GM10248 (cell line): Measurements from ENCODE around the gene CAPZB.

ENCODE experiments used
- CTCF ChIA-PET: fragments of 300-600 bp; sonication (Branson Sonifier 250); formaldehyde crosslinking; extraction: SDS; loops from one replicate; lab custom pipeline; 2021; ENCODE audit warnings: antibody characterized with exemption; lab: Yijun Ruan, JAX
- POLR2A ChIA-PET: fragments of 350-650 bp; sonication (Branson Sonifier 250); formaldehyde crosslinking; extraction: SDS; loops from one replicate; lab custom pipeline; 2020; ENCODE audit warnings: antibody characterized with exemption; lab: Yijun Ruan, JAX
- DNase-seq: peaks from one replicate; pipeline ENCODE4 v3.0.0; 2012; ENCODE audit errors: extremely low spot score
- TF ChIP-seq, protein P1 (sequence below): IDR thresholded peaks from 2 replicates; pipeline ENCODE4 v1.5.1; 2012; ENCODE audit warnings: mild to moderate bottlenecking, low read depth; ENCODE audit errors: extremely low read depth, missing control alignments, control extremely low read depth

Gene CAPZB

DNA sequence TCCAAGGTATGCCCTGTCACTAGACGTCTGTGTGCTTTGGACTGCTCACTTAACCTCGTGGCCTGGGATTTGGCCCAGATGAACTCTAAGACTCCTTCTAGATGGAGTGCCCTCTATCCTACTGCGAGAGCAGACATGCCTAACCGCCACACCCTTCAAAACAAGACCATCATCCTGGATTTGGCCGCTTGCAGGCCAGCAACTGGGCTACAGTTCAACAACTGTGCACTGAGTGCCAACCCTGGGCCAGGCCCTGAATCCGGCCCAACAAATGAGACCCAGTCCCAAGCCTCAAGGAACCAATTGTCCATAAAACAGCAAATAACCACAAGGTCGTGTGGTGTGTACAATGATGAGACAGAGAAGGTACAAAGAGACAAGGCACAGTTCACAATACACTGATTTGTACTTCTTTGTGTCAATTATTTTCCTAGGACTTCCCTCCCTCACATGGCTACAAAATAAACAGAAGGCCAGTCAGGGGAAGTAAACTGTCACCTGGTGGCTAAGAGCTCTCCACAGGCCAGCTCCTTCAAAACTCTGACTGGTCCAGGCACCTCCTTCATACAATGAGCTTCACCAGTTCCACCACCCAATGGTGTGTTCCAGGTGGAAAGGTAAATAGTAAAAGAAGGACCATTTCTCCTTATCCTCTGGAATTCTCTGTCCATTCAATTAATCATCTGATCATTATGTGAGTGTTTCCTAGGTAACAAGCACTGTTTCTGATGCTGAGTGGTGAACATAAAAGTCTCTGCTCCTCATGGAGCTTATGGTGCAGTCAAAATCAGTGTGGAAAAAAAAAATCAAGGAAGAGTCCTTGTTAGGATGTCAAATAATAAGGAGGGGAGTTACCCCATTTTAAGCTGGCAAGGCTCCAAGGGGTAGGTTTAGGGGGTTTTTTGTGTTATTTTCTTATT is 60.4 kb downstream of the CAPZB start:
- TF ChIP-seq, protein P1, sequence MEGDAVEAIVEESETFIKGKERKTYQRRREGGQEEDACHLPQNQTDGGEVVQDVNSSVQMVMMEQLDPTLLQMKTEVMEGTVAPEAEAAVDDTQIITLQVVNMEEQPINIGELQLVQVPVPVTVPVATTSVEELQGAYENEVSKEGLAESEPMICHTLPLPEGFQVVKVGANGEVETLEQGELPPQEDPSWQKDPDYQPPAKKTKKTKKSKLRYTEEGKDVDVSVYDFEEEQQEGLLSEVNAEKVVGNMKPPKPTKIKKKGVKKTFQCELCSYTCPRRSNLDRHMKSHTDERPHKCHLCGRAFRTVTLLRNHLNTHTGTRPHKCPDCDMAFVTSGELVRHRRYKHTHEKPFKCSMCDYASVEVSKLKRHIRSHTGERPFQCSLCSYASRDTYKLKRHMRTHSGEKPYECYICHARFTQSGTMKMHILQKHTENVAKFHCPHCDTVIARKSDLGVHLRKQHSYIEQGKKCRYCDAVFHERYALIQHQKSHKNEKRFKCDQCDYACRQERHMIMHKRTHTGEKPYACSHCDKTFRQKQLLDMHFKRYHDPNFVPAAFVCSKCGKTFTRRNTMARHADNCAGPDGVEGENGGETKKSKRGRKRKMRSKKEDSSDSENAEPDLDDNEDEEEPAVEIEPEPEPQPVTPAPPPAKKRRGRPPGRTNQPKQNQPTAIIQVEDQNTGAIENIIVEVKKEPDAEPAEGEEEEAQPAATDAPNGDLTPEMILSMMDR = no peak
- CTCF ChIA-PET = interaction anchor here (1.3 kb wide), 1 partner anchor 11 kb away, joined by 4 read pairs; no protein-coding TSS in a partner anchor
- no peak for DNase-seq
- POLR2A ChIA-PET = no interaction called here

- CTCF ChIA-PET = interaction anchor here (1.2 to 1.6 kb wide), 3 partner anchors 12 to 159 kb away, joined by 4 to 5 read pairs (median 5); no protein-coding TSS in a partner anchor
- TF ChIP-seq, protein P1 = no peak
- POLR2A ChIA-PET = interaction anchor here (0.6 kb wide), 1 partner anchor 102 kb away, joined by 6 read pairs; no protein-coding TSS in a partner anchor
- no peak for DNase-seq
Measured at GRCh38 chr1:19423130-19423529, 62.2 kb downstream of the CAPZB start.

DNA sequence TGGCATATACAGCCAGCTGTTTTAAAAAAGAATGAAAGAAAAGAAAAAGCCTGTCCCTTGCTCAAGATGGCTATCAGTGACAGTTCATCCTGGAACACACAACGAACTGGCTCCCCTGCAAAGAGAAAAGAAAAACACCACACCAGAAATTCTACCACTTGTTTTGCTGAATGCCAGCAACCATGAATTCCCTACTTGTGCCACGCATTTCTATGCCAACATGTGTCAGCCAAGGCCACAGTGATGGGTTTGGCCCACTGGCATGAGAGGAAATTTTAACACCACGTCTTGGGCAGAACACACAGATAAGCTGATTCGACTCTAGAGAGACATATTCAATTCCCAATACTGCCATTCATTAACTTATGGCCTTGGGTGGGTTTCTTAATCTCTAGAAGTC is 64.0 kb downstream of the CAPZB start:
- TF ChIP-seq, protein P1 = no peak
- no peak for DNase-seq
- ChIA-PET POLR2A (no interaction called here), CTCF (no interaction called here)

- TF ChIP-seq, protein P1 = no peak
- CTCF ChIA-PET = no interaction called here
- no peak for DNase-seq
- POLR2A ChIA-PET = no interaction called here
Measured at GRCh38 chr1:19420606-19421005, 64.7 kb downstream of the CAPZB start.

- no peak for DNase-seq
- CTCF ChIA-PET = interaction anchor here (1.0 kb wide), 1 partner anchor 29 kb away, joined by 3 read pairs; no protein-coding TSS in a partner anchor
- TF ChIP-seq, protein P1 = no peak
- POLR2A ChIA-PET = no interaction called here
Measured at GRCh38 chr1:19419691-19420090, 65.6 kb downstream of the CAPZB start.

- DNase-seq = no peak
- TF ChIP-seq, protein P1 = no peak
- ChIA-PET POLR2A (no interaction called here), CTCF (no interaction called here)
Measured at GRCh38 chr1:19418503-19418971, 66.8 kb downstream of the CAPZB start.
